GM18499 (cell line): Measurements from ENCODE around the gene ZFP1.
"Not testable (repeated sequence)": the region's sequence is repeated elsewhere in the genome, so short reads cannot be mapped to it uniquely, and the experiment has no call there.

Experiments
- ATAC-seq: cut with Tn5 transposase; IDR thresholded peaks from one replicate; pipeline ENCODE4 v1.9.1; 2021; ENCODE audit warnings: moderate number of reproducible peaks; ENCODE audit not compliant: insufficient read depth, unreplicated experiment

ZFP1 gene

GRCh38 chr16:75112734-75113491 is 35.4 kb upstream of the ZFP1 start:
- no peak for ATAC-seq

GRCh38 chr16:75113541-75114121 is 34.7 kb upstream of the ZFP1 start:
- ATAC-seq: no peak

- ATAC-seq: no peak
Observed at GRCh38 chr16:75114179-75114945, 34.0 kb upstream of the ZFP1 start.

- no peak for ATAC-seq
Observed at GRCh38 chr16:75114946-75115825, 33.1 kb upstream of the ZFP1 start.

GRCh38 chr16:75116081-75116910 is 32.0 kb upstream of the ZFP1 start, which contains the start of gene LDHD:
TSS of gene LDHD (minus strand) at chr16:75116780. CDS start at chr16:75116720, 60 bp downstream.
- ATAC-seq: no peak

- no peak for ATAC-seq
Observed at GRCh38 chr16:75116911-75117245, 31.4 kb upstream of the ZFP1 start.

- no peak for ATAC-seq
Observed at GRCh38 chr16:75118943-75119539, 29.3 kb upstream of the ZFP1 start.

GRCh38 chr16:75120253-75120652 is 28.1 kb upstream of the ZFP1 start:
- no peak for ATAC-seq

GRCh38 chr16:75121949-75122568 is 26.3 kb upstream of the ZFP1 start:
- no peak for ATAC-seq

- ATAC-seq: no peak
Observed at GRCh38 chr16:75122609-75123008, 25.7 kb upstream of the ZFP1 start.

- ATAC-seq: no peak
Observed at GRCh38 chr16:75127713-75128415, 20.5 kb upstream of the ZFP1 start.

GRCh38 chr16:75129421-75130149 is 18.7 kb upstream of the ZFP1 start:
- not testable (repeated sequence) for ATAC-seq

GRCh38 chr16:75130150-75130771 is 18.1 kb upstream of the ZFP1 start:
- ATAC-seq: no peak

- ATAC-seq: no peak
Observed at GRCh38 chr16:75131081-75131480, 17.2 kb upstream of the ZFP1 start.

GRCh38 chr16:75138233-75138632 is 10.1 kb upstream of the ZFP1 start:
- no peak for ATAC-seq

GRCh38 chr16:75138636-75139035 is 9.7 kb upstream of the ZFP1 start:
- no peak for ATAC-seq

GRCh38 chr16:75139498-75139897 is 8.8 kb upstream of the ZFP1 start:
- ATAC-seq: no peak
